Activated B cell treated with CpG ODN at 0.5 μM for 24 hours (primary cell): ENCODE results near the gene ADAMTS17. TPM values are rescaled to one million over a fixed set of nuclear protein-coding genes. Genes with fewer than 3 reads are reported as not detected.

Source experiments
- ATAC-seq: fragments of 200-7000 bp; cut with Tn5 transposase; one replicate; pipeline ENCODE4 v1.10.0; 2021; ENCODE audit warnings: low read depth, mild to moderate bottlenecking, moderate library complexity
- CTCF ChIA-PET: fragments of 350-600 bp; sonication (Branson Sonifier 250); formaldehyde crosslinking; loops from one replicate; lab custom pipeline; 2021; ENCODE audit warnings: antibody characterized with exemption; lab: Charles Lee
- POLR2A ChIA-PET: fragments of 350-600 bp; sonication (Branson Sonifier 250); formaldehyde crosslinking; loops from one replicate; lab custom pipeline; 2021; ENCODE audit warnings: antibody characterized with exemption; lab: Charles Lee
- DNase-seq: peaks from one replicate; pipeline ENCODE4 v3.0.0; 2022
- H3K27ac Mint-ChIP-seq: one replicate; pipeline ENCODE4 v1.8.0; 2020; ENCODE audit warnings: mixed read lengths
- H3K27me3 Mint-ChIP-seq: one replicate; pipeline ENCODE4 v1.8.0; 2021; ENCODE audit warnings: mixed read lengths
- H3K36me3 Mint-ChIP-seq: one replicate; pipeline ENCODE4 v1.8.0; 2021; ENCODE audit warnings: low read depth, mixed read lengths
- H3K4me1 Mint-ChIP-seq: one replicate; pipeline ENCODE4 v1.8.0; 2021; ENCODE audit warnings: mixed read lengths
- H3K4me3 Mint-ChIP-seq: one replicate; pipeline ENCODE4 v1.8.0; 2020; ENCODE audit warnings: mild to moderate bottlenecking, mixed read lengths
- H3K9me3 Mint-ChIP-seq: one replicate; pipeline ENCODE4 v1.8.0; 2020; ENCODE audit warnings: mixed read lengths
- CTCF ChIP-seq: fragments of 200-600 bp; IDR thresholded peaks from one replicate; pipeline ENCODE4 v1.8.0; 2022; ENCODE audit warnings: antibody characterized with exemption, mild to moderate bottlenecking
- intact Hi-C: fragments of 100-400 bp; cut with micrococcal nuclease; formaldehyde crosslinking; loops from one replicate; pipeline ENCODE4 v1.15.1; 2024
- total RNA-seq: library from RNA; stranded (reverse); gene quantifications from 2 replicates; pipeline ENCODE4 v1.2.3, GENCODE V29; 2022

Gene ADAMTS17
- total RNA-seq, 1 donor from 2014 or later: 1.6 TPM

DNA sequence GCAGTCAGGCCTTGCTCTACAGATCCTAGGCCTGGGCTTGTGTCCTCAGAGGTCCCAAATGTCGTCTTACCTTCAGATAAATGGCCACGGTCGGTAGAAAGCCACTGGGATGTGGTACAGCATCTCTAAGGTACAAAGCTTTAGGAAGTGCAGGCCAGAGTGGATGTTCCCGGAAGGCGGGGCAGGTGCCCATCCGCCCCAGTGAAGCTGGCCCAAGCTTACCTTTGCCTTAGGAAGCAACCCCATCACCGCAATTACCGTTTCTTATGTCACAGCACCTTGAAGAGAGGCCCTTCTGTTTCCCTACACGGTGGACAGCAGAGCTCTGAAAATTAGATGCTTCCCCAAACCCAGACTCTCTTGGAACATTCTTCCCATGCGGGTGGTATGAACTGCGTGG, 368.4 kb downstream of the ADAMTS17 start:
- H3K27ac Mint-ChIP-seq: no peak overlapping the region
- DNase-seq (no peak), ATAC-seq (no peak)
- CTCF ChIA-PET: no interaction called here
- no peaks in the 10 kb centered on the region for H3K4me1 Mint-ChIP-seq
- no peaks in the 10 kb centered on the region for H3K36me3 Mint-ChIP-seq
- H3K27me3 Mint-ChIP-seq: peaks cover 8% of the 10 kb centered on the region
- POLR2A ChIA-PET: no interaction called here
- intact Hi-C loops: no loop called here
- no peak for TF ChIP-seq CTCF
- H3K9me3 Mint-ChIP-seq: no peaks in the 10 kb centered on the region
- no peak overlapping the region for H3K4me3 Mint-ChIP-seq

DNA sequence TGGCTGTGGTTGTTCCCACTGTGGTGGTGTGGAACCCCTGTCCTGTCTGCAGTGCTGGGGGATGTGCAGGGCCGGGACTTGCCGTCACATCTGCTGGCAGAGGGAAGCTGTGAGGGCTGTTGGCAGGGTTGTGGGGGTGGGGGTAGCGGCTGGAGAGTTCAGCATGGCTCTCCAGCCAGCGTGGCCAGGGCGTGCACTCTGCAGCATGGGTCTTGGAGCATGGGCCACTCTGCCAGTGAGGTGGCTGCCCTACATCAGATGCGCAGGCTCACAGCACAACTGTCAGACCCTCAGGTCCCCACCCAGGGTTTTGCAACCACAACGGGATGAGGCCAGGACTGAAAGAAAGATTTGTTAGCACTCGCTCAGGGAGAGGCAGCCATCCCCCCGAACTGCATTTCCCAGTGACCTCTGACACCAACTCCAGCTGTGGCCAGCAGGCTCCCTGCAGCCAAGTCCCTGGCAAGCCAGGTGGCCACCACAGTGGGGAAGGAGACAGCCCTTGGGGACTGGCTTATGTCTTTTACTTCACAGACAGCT, 370.8 kb downstream of the ADAMTS17 start:
- no peak for TF ChIP-seq CTCF
- no peak overlapping the region for H3K4me3 Mint-ChIP-seq
- H3K27ac Mint-ChIP-seq: no peak overlapping the region
- no peak for ATAC-seq
- CTCF ChIA-PET: no interaction called here
- H3K27me3 Mint-ChIP-seq: peaks cover 8% of the 10 kb centered on the region
- no peaks in the 10 kb centered on the region for H3K36me3 Mint-ChIP-seq
- no peaks in the 10 kb centered on the region for H3K4me1 Mint-ChIP-seq
- DNase-seq: no peak
- H3K9me3 Mint-ChIP-seq: no peaks in the 10 kb centered on the region
- intact Hi-C loops: no loop called here
- POLR2A ChIA-PET: no interaction called here

DNA sequence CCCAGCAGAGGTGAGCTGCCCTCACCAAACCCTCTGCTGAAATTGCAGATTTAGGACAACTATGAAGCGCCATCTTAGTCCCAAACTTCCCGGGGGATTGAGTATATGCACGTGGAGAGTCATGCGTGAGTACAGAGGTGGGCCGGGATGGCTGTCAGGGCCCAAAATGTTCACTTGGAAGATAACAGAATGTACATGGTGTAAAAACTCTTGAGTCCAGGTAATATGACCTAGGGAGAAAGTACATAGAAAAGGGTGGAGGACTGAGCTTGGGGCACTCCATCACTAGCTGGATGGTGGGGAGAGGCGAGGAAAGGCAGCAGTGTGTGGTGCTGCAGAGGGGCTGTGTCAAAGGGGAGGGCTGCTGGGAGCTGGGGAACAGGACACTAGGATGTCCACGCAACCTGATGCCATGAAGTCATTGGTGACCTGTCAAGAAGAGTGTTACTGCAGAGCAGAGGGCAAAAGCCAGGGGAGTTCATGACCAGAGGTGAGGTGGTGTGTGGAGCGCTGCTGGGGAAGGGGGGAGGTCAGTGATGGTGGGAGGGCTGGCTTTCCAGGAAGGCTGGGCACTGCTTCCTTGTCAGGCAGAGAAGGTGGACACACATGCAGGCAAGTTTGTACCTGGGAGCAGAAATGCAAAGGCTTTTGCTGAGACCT, 372.4 kb downstream of the ADAMTS17 start:
- peaks cover 8% of the 10 kb centered on the region for H3K27me3 Mint-ChIP-seq
- intact Hi-C loops: no loop called here
- no peak overlapping the region for H3K27ac Mint-ChIP-seq
- POLR2A ChIA-PET: no interaction called here
- no peaks in the 10 kb centered on the region for H3K4me1 Mint-ChIP-seq
- ATAC-seq (no peak), DNase-seq (no peak)
- no peak for TF ChIP-seq CTCF
- CTCF ChIA-PET: no interaction called here
- H3K4me3 Mint-ChIP-seq: no peak overlapping the region
- no peaks in the 10 kb centered on the region for H3K36me3 Mint-ChIP-seq
- no peaks in the 10 kb centered on the region for H3K9me3 Mint-ChIP-seq

- Mint-ChIP-seq H3K4me1 (no peaks in the 10 kb centered on the region), H3K4me3 (no peak overlapping the region), H3K36me3 (no peaks in the 10 kb centered on the region), H3K27ac (no peak overlapping the region), H3K27me3 (peaks cover 8% of the 10 kb centered on the region), H3K9me3 (no peaks in the 10 kb centered on the region)
- ChIA-PET POLR2A (no interaction called here), CTCF (no interaction called here)
- no peak for TF ChIP-seq CTCF
- ATAC-seq (no peak), DNase-seq (no peak)
- intact Hi-C loops: no loop called here
Observed at GRCh38 chr15:99967841-99968371, 373.9 kb downstream of the ADAMTS17 start.

DNA sequence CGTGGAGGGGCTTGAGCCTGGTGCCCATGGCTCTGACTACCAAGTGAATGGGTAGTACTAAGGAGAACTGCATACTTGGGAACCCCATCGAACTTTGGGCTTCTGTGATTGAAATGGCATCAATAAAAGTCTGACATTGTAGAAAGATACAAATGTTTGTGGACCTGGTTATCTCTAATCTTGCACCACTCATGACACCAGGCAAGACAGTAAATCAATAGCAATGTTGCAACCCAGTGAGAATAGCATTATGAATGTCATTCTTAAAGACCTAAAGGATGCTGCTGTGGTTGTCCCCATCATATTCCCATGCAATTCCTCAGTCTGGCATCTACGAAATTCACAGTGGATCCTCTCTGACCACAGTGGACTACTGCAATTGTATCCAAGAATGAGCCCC, 375.0 kb downstream of the ADAMTS17 start:
- DNase-seq: no peak

More for the DNA sequence above, 375.0 kb downstream of the ADAMTS17 start:
- Mint-ChIP-seq H3K9me3 (peaks cover 4% of the 10 kb centered on the region), H3K27ac (no peak overlapping the region), H3K27me3 (peaks cover 10% of the 10 kb centered on the region), H3K36me3 (no peaks in the 10 kb centered on the region), H3K4me3 (no peak overlapping the region), H3K4me1 (no peaks in the 10 kb centered on the region)
- ChIA-PET CTCF (no interaction called here), POLR2A (no interaction called here)
- ATAC-seq: no peak
- intact Hi-C loops: no loop called here
- TF ChIP-seq CTCF: no peak
